ENCODE measurements around the gene ATRN. TPM values are rescaled to one million over a fixed set of nuclear protein-coding genes. Genes with fewer than 3 reads are reported as not detected.
"Not testable (repeated sequence)": the region's sequence is repeated elsewhere in the genome, so short reads cannot be mapped to it uniquely, and the experiment has no call there.

ATRN gene
- total RNA-seq, 2 donors from 2014 or later: 13.5 to 13.8 TPM

DNA sequence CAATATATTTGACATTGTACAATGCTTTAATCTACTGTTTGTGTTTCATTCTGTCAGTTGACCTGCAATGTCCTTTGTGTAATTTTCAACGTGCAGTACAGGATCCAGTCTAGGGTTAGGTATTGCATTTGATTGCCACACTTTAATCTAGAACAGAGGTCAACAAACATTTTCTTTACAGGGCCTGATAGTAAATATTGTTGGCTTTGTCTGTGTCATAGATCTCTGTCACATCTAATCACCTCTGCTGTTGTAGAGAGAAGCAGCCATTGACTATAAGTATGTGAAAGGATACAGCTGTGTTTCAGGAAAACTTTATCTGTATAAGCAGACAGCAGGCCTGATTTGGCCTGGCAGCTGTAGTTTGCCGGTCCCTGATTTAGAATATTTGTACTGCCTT is 39.3 kb downstream of the ATRN start:
- ATAC-seq (no peak), DNase-seq (no peak)
- H3K4me1 Mint-ChIP-seq: peaks cover 6% of the 10 kb centered on the region
- H3K9me3 ChIP-seq (ENCODE audit: control insufficient read depth, low read length, poor library complexity, severe bottlenecking): no peaks in the 10 kb centered on the region
- H3K36me3 Mint-ChIP-seq (ENCODE audit: low read depth): no peaks in the 10 kb centered on the region
- H3K27ac Mint-ChIP-seq: no peak overlapping the region
- H3K4me3 Mint-ChIP-seq: no peak overlapping the region
- H3K27me3 Mint-ChIP-seq: no peaks in the 10 kb centered on the region

DNA sequence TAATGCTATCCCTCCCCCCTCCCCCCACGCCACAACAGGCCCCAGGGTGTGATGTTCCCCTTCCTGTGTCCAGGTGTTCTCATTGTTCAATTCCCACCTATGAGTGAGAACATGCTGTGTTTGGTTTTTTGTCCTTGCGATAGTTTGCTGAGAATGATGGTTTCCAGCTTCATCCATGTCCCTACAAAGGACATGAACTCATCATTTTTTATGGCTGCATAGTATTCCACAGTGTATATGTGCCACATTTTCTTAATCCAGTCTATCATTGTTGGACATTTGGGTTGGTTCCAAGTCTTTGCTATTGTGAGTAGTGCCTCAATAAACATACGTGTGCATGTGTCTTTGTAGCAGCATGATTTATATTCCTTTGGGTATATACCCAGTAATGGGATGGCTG is 41.4 kb downstream of the ATRN start:
- not testable (repeated sequence) for H3K27me3 Mint-ChIP-seq, H3K4me3 Mint-ChIP-seq

DNA sequence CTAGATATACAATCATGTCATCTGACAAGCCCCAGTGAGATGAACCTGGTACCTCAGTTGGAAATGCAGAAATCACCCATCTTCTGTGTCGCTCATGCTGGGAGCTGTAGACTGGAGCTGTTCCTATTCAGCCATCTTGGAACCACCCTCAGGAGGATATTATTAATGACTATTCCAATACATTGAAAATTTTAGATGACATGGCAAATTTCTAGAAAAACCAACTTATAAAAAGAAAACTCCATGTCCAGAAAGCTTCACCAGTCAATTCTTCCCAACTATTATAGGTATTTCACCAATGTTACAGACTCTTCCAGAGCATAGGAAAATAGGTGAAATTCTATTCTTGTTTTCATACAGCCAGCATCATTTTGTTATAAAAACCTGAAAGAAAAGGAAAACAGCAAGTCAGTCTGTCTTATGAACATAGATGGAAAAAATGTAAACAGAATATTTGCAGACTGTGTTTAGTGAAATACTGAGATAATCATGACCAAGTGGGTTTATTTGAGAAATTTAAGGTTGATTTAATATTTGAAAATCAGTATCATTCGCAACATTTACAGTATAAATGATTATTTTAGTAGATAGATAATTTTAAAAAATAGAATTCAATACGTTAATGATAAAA is 43.3 kb downstream of the ATRN start:
- H3K4me3 Mint-ChIP-seq: no peak overlapping the region

More for the DNA sequence above, 41.4 kb downstream of the ATRN start:
- not testable (repeated sequence) for H3K4me1 Mint-ChIP-seq; DNase-seq; H3K27ac Mint-ChIP-seq; ATAC-seq; H3K36me3 Mint-ChIP-seq (ENCODE audit: low read depth); H3K9me3 ChIP-seq (ENCODE audit: control insufficient read depth, low read length, poor library complexity, severe bottlenecking)

DNA sequence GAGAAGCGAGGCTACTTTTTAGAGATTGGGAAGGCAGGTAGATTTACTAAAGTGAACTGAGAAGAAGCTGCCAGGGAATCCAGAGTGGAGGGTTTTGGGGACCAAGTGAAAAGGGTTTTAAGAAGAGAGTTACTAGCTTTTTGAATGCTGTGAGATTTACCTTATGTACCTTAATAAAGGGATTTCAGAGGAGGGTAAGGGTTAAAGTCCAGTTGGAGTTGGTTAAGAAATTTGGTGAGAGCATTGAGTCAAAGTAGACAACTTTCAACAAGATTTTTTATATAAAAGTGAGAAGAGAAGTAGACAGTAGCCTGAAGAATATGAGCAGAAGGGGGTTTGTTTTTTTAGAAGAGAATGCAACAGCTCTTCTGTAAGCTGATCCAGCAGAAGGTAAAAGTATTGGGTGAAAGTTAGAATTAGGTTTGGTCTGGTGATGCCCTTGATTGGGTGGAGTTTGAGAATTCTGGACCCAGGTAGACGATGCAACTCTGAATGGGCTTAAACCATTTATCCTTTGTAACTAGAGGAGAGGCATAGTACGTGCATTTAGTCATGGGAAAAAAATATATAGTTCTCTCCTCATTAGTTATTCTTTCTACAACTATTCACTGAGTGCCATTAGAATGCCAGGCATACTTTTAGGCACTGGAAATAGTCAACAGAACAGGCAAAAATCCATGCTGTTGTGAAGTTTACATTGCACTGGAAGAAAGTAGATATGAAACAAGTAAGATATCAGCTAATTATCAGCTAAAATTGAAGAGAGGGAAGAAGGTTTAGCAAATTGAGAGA is 44.8 kb downstream of the ATRN start:
- ATAC-seq: no peak
- no peaks in the 10 kb centered on the region for H3K27me3 Mint-ChIP-seq
- peaks cover 3% of the 10 kb centered on the region for H3K36me3 Mint-ChIP-seq (ENCODE audit: low read depth)
- H3K27ac Mint-ChIP-seq: no peak overlapping the region
- no peaks in the 10 kb centered on the region for H3K4me1 Mint-ChIP-seq
- H3K4me3 Mint-ChIP-seq: no peak overlapping the region
- DNase-seq: no peak
- H3K9me3 ChIP-seq (ENCODE audit: control insufficient read depth, low read length, poor library complexity, severe bottlenecking): no peaks in the 10 kb centered on the region

More for the DNA sequence above, 43.3 kb downstream of the ATRN start:
- Mint-ChIP-seq H3K36me3 (ENCODE audit: low read depth) (no peaks in the 10 kb centered on the region), H3K27ac (no peak overlapping the region), H3K4me1 (no peaks in the 10 kb centered on the region), H3K27me3 (no peaks in the 10 kb centered on the region)
- H3K9me3 ChIP-seq (ENCODE audit: control insufficient read depth, low read length, poor library complexity, severe bottlenecking): no peaks in the 10 kb centered on the region
- DNase-seq: no peak
- no peak for ATAC-seq

DNA sequence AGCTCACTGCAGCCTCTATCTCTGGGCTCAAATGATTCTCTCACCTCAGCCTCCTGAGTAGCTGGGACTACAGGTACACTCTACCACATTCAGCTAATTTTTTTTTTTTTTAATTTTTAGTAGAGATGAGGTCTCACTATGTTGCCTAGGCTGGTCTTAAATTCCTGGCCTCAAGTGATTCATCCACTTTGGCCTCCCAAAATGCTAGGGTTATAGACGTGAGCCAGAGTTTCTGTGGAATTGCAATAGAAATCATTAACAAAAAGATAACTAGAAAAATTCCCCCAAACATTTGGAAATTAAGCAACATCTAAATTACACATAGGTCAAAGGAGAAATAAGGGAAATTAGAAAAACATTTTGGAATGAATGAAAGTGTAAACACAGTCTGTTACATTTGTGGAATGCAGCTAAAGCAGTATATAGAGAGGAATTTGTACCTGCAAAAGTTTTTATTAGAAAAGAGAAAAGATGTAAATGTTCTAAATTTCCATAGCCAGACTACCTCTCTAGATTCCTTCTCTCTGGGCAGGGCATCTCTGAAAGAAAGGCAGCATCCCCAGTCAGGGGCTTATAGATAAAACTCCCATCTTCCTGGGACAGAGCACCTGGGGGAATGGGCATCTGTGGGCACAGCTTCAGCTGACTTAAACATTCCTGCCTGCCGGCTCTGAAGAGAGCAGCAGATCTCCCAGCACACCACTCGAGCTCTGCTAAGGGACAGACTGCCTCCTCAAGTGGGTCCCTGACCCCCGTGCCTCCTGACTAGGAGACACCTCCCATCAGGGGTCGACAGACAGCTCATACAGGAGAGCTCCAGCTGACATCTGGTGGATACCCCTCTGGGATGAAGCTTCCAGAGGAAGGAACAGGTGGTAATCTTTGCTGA is 51.3 kb downstream of the ATRN start:
- Mint-ChIP-seq H3K4me1 (peaks cover under 1% of the 10 kb centered on the region), H3K4me3 (no peak overlapping the region), H3K27ac (no peak overlapping the region), H3K27me3 (no peaks in the 10 kb centered on the region), H3K36me3 (ENCODE audit: low read depth) (peaks cover 5% of the 10 kb centered on the region)
- no peak for ATAC-seq
- no peaks in the 10 kb centered on the region for H3K9me3 ChIP-seq (ENCODE audit: control insufficient read depth, low read length, poor library complexity, severe bottlenecking)
- DNase-seq: no peak

DNA sequence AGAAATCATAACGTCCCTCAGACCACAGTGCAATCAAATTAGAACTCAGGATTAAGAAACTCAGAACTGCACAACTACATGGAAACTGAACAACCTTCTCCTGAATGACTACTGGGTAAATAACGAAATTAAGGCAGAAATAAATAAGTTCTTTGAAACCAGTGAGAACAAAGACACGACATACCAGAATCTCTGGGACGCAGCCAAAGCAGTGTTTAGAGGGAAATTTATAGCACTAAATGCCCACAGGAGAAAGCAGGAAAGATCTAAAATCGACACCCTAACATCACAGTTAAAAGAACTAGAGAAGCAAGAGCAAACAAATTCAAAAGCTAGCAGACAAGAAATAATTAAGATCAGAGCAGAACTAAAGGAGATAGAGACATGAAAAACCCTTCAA is 53.9 kb downstream of the ATRN start:
- H3K4me3 Mint-ChIP-seq; DNase-seq; H3K27ac Mint-ChIP-seq; H3K27me3 Mint-ChIP-seq; H3K9me3 ChIP-seq (ENCODE audit: control insufficient read depth, low read length, poor library complexity, severe bottlenecking); H3K4me1 Mint-ChIP-seq; H3K36me3 Mint-ChIP-seq (ENCODE audit: low read depth); ATAC-seq: not testable (repeated sequence)

DNA sequence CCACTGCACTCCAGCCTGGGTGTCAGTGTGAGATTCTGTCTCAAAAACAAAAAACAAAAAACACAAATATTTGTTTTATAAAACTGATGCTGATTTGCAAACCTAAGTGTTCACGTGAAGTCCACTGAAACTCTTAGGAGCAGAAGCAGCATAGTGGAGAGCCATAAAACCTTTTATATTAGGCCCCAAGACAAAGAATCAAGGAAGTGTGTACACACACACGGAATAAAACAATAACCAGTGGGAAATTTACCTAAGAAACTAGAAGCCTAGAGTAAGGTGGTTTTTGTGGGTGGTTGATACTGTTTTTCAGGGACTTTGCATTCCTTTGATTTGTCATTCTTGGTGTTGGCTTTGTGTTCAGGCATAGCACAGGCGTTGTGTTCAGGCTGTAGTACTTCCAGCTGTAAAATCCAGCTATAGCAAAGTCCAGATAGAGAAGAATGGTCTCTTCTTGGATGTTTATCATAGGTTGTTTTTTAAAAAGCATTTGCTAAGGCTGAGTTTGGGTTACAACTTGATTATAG is 61.3 kb downstream of the ATRN start:
- Mint-ChIP-seq H3K4me1 (peaks cover 8% of the 10 kb centered on the region), H3K36me3 (ENCODE audit: low read depth) (peaks cover 3% of the 10 kb centered on the region), H3K27ac (no peak overlapping the region), H3K27me3 (no peaks in the 10 kb centered on the region), H3K4me3 (no peak overlapping the region)
- ATAC-seq: no peak
- no peaks in the 10 kb centered on the region for H3K9me3 ChIP-seq (ENCODE audit: control insufficient read depth, low read length, poor library complexity, severe bottlenecking)
- no peak for DNase-seq

DNA sequence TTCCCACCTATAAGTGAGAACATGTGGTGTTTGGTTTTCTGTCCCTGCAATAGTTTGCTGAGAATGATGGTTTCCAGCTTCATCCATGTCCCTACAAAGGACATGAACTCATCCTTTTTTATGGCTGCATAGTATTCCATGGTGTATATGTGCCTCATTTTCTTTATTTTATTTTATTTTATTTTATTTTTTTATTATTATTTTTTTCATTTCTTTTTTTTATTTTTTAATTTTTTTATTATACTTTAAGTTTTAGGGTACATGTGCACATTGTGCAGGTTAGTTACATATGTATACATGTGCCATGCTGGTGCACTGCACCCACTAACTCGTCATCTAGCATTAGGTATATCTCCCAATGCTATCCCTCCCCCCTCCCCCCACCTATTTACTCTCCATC is 66.9 kb downstream of the ATRN start:
- H3K27me3 Mint-ChIP-seq; ATAC-seq; DNase-seq; H3K9me3 ChIP-seq (ENCODE audit: control insufficient read depth, low read length, poor library complexity, severe bottlenecking); H3K4me3 Mint-ChIP-seq; H3K27ac Mint-ChIP-seq: not testable (repeated sequence)
- H3K4me1 Mint-ChIP-seq: peaks cover 18% of the 10 kb centered on the region
- peaks cover 15% of the 10 kb centered on the region for H3K36me3 Mint-ChIP-seq (ENCODE audit: low read depth)

DNA sequence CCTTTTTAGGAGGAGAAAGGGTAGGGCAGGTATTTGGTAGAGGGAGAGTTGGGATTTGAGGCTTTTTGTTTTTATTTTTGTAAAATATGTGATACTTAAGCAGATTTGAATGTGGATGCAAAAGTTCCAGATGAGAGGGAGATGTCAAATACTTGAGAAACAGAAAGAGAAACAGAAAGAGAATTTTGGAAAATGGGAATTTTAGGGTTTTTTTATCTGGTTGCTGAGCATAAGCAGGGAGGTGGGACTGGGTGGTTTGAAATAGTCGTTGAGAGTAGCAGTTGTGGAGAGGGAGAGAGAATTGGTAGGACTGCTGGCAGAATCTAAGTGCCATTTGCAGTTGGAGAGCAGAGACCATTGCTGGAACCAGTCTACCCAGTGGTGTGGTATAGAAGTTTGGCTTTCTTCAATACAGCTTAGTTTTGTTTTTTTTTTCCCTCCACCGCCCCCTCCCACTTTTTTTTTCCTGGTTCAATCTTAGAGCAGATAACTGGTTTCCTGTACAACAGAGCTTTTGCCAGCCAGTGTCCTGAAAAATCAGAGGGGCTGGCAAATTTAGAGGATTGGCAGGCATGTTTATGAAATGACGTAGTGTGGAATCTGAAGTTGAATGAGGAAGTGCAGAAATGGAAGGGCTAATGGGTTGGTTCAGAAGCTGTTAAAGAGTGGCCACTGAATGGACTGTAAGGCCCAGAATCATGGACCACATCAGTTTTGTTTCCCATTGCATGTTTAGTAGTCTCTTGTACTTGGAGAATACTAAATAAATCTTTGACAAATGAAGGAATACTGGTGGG is 68.7 kb downstream of the ATRN start:
- no peak for ATAC-seq
- no peak for DNase-seq
- H3K9me3 ChIP-seq (ENCODE audit: control insufficient read depth, low read length, poor library complexity, severe bottlenecking): no peaks in the 10 kb centered on the region
- Mint-ChIP-seq H3K4me1 (peaks cover 15% of the 10 kb centered on the region), H3K27me3 (no peaks in the 10 kb centered on the region), H3K4me3 (no peak overlapping the region), H3K36me3 (ENCODE audit: low read depth) (peaks cover 11% of the 10 kb centered on the region), H3K27ac (no peak overlapping the region)

DNA sequence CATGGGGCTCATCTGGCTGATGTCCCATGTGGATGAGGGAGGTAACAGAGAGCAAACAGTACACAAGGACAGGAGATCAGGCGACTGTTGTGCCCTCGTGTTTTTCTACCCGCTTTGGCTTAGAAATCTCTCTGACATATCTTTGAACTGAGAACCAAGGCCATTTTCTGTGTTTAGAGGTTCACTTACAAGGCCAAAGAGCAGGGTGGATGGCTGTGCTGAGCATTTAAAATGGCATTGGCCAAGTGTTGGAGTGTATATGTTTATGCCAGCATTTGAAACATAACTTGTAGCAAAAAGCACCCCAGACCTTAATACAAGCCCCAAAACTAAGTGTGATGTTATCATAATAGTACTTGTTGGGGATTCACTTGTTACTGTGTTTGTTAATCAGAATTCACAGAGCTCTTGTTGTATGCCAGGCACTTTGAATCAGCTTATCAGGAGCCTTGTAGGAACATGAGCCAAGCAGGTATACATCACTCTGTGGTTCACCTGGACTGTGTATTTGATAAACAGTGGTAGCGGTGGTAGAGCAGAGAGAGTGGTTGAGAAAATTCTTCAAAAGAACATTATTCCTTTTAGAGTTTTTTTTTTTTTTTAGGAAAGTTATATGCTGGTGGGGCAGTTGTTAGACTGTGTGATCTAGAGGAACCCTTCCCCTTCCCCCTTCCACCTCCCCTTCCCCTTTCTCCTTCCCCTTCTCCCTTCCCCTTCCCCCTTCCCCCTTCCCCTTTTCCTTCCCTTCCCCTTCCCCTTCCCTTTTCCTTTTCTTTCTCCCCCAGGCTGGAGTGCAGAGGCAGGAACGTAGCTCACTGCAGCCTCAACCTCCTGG is 71.3 kb downstream of the ATRN start:
- no peaks in the 10 kb centered on the region for H3K9me3 ChIP-seq (ENCODE audit: control insufficient read depth, low read length, poor library complexity, severe bottlenecking)
- ATAC-seq (no peak), DNase-seq (no peak)
- H3K4me1 Mint-ChIP-seq: peaks cover 19% of the 10 kb centered on the region
- peaks cover 11% of the 10 kb centered on the region for H3K36me3 Mint-ChIP-seq (ENCODE audit: low read depth)
- H3K27me3 Mint-ChIP-seq: no peaks in the 10 kb centered on the region
- H3K4me3 Mint-ChIP-seq: no peak overlapping the region
- no peak overlapping the region for H3K27ac Mint-ChIP-seq

DNA sequence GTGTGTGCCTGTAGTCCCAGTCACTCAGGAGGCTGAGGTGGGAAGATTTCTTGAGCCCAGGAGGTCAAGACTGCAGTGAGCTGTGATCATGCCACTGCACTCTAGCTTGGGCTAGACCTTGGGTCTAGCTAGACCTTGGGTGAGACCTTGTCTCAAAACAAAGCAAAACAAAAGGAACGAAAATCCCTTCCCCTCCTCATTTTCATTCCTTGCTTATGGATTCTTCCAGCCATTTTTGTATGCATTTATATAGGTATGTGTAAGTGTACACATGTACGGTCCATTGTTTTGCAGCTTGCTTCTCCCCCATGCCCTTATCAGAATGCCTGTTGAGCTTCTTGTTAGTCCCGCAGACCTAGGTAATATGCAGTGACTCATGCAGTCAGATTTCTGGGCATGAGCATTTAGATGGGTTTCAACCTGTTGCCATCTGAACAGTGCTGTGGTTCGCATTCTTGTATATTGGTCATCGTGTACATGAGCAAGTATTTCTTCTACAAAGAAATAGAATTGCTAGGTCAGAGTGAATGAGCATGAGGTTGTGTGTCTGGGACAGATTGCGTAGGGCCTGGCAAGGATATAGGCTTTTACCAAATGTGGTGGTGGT is 73.2 kb downstream of the ATRN start:
- H3K4me3 Mint-ChIP-seq: no peak overlapping the region
- DNase-seq (no peak), ATAC-seq (no peak)
- H3K27ac Mint-ChIP-seq: no peak overlapping the region
- peaks cover 13% of the 10 kb centered on the region for H3K4me1 Mint-ChIP-seq
- H3K27me3 Mint-ChIP-seq: no peaks in the 10 kb centered on the region
- peaks cover 5% of the 10 kb centered on the region for H3K36me3 Mint-ChIP-seq (ENCODE audit: low read depth)
- H3K9me3 ChIP-seq (ENCODE audit: control insufficient read depth, low read length, poor library complexity, severe bottlenecking): no peaks in the 10 kb centered on the region
